Memory B cell (primary cell): ENCODE results near the gene DNM3.

Experiments used
- ATAC-seq: fragments of 150-1000 bp; cut with Tn5 transposase; 2 replicates; pipeline ENCODE4 v1.10.0; 2021; ENCODE audit warnings: low read depth, mild to moderate bottlenecking, moderate library complexity
- DNase-seq, 2 donors: peaks; one replicate each; pipeline ENCODE4 v3.0.0; 2022; ENCODE audit warnings: low spot score in 2 of 2
- H3K27ac Mint-ChIP-seq: one replicate; pipeline ENCODE4 v1.8.0; 2022; ENCODE audit warnings: mild to moderate bottlenecking, moderate library complexity, mixed read lengths
- H3K27me3 Mint-ChIP-seq: one replicate; pipeline ENCODE4 v1.8.0; 2022; ENCODE audit warnings: mixed read lengths
- H3K36me3 Mint-ChIP-seq: one replicate; pipeline ENCODE4 v1.8.0; 2022; ENCODE audit warnings: mild to moderate bottlenecking, mixed read lengths
- H3K4me1 Mint-ChIP-seq: one replicate; pipeline ENCODE4 v1.8.0; 2022; ENCODE audit warnings: mixed read lengths
- H3K4me3 Mint-ChIP-seq: one replicate; pipeline ENCODE4 v1.8.0; 2022; ENCODE audit warnings: mild to moderate bottlenecking, moderate library complexity, mixed read lengths
- H3K9me3 Mint-ChIP-seq: one replicate; pipeline ENCODE4 v1.8.0; 2022; ENCODE audit warnings: mixed read lengths

Gene DNM3

DNA sequence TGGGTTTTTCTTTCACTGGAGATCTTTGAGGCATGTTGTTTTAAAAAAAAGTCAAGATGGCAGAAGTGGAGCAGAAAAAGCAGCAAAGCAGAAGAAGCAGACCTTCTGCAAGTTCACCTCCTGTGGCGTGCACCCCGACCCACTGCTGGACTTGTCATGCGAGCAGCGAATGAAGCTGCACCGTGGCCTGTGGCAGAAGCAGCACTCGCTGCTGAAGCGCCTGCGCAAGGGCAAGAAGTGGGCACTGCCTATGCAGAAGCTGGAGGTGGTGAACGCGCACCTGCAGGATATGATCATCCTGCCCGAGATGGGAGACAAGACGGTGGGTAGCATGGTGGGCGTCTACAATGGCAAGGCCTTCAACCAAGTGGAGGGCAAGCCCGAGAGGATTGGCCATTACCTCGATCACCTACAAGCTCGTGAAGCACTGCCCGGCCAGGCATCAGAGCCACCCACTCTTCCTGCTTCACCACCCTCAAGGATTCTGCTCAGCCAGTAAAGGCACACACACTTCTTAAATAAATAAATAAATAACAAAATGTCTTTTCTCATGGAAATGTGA is 37.8 kb upstream of the DNM3 start:
- DNase-seq (no peak), ATAC-seq (no peak)
- Mint-ChIP-seq H3K27ac (no peak overlapping the region), H3K9me3 (peaks cover 2% of the 10 kb centered on the region), H3K4me1 (peaks cover 19% of the 10 kb centered on the region), H3K4me3 (no peak overlapping the region), H3K27me3 (no peaks in the 10 kb centered on the region), H3K36me3 (peaks cover under 1% of the 10 kb centered on the region)

DNA sequence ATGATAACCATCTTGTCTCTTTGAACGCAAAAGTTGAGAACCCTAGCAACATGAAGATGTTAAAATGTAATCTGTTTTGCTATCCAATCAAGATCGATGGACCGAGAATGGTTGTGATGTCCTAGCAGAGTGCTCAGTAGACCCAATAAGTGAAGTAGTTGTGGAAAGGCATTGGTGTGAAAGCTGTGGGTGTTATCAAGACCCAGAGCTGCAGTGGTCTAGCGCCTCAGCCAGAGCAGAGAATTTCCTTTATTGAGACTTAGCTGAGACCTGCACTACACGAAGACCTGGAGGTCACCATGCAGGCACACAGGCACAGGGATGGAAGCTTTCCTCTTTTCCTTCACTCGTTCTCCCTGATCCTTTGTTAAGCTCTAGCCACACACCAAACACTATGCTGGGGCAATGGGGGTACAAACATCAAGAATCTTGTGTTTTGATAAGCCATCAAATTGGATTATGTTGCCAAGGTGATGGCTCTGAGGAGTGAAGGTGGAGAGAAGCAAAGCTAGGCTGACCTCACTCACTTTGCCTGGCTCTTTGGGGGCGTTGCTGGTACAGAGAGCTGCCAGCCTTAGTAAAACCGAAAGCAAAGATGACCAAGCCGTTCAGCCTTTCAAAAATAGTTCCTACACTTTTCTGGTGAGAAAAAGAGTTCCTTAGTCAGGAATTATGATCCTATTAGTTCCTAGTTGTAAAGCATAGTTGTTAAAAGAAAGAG is 35.7 kb upstream of the DNM3 start:
- DNase-seq (no peak), ATAC-seq (peak; percentile 71)
- peak overlapping the region; percentile 29 for H3K27ac Mint-ChIP-seq
- peak overlapping the region; percentile 57 for H3K4me3 Mint-ChIP-seq
- peaks cover 2% of the 10 kb centered on the region for H3K9me3 Mint-ChIP-seq
- no peaks in the 10 kb centered on the region for H3K36me3 Mint-ChIP-seq
- peaks cover 19% of the 10 kb centered on the region for H3K4me1 Mint-ChIP-seq
- no peaks in the 10 kb centered on the region for H3K27me3 Mint-ChIP-seq

DNA sequence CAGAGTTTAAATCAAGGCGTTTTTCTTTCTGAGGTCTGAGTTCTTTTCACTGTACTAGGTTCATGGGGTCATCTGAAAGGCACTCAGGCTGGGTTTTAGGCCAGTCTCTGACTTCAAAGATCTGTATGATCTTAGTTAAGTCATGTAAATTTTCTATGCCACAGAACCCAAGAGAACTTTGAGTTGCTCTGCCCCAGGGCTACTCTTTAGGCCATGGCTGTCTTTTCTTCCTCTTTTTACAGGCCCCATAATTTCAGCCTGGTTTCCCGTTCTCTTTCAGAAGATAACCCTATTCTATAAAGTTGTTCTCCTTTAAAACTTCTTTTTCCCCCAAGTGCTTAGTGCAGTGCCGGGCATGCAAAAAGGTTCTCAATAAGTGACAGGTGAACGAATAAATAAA is 33.7 kb upstream of the DNM3 start:
- peaks cover 19% of the 10 kb centered on the region for H3K4me1 Mint-ChIP-seq
- no peaks in the 10 kb centered on the region for H3K27me3 Mint-ChIP-seq
- ATAC-seq = peak; percentile 77
- peak overlapping the region; percentile 28 for H3K27ac Mint-ChIP-seq
- no peak overlapping the region for H3K4me3 Mint-ChIP-seq
- H3K9me3 Mint-ChIP-seq = peaks cover 2% of the 10 kb centered on the region
- H3K36me3 Mint-ChIP-seq = peaks cover 2% of the 10 kb centered on the region
- DNase-seq = no peak

DNA sequence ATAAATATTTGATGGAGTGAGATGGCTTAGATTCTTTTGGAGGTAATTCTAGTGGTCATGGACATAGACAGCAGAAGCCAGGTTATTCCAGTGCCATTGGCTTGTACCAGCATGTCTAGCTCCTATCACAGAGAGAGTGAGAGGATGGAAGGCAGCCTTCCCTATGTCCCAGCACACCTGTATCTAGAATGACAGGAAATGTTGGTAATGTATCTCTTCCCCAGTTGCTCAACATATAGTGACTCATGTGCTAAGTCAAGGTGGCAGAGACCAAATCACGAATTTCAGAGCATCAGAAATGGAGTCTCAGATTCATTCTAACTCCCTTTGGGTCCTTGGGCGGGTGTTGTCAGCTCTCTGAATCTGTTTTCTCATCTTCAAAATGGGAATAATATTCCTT is 31.5 kb upstream of the DNM3 start:
- H3K4me3 Mint-ChIP-seq = no peak overlapping the region
- H3K36me3 Mint-ChIP-seq = peaks cover 5% of the 10 kb centered on the region
- no peaks in the 10 kb centered on the region for H3K27me3 Mint-ChIP-seq
- DNase-seq (no peak), ATAC-seq (no peak)
- no peak overlapping the region for H3K27ac Mint-ChIP-seq
- H3K4me1 Mint-ChIP-seq = peaks cover 19% of the 10 kb centered on the region
- H3K9me3 Mint-ChIP-seq = peaks cover 2% of the 10 kb centered on the region

DNA sequence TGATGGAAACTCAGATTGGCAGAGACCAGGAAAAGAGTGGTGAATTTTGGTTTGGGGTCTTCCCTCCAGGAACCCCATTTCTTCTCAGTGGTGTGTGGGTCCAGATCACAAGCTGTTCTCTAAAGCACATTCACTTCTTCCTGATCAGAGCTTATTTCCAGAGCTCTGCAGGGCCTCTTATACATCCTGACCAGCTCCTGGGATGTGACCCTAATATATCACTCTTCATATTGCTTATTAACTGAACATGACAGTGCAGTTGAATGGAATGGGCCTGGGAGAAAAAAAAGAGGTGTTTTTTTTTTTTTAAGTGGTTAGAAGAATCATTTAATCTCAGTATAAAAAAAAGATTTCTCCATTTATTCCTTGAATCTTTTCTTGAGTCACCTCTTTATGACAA is 29.6 kb upstream of the DNM3 start:
- no peaks in the 10 kb centered on the region for H3K27me3 Mint-ChIP-seq
- no peak overlapping the region for H3K27ac Mint-ChIP-seq
- peaks cover 9% of the 10 kb centered on the region for H3K4me1 Mint-ChIP-seq
- H3K36me3 Mint-ChIP-seq = peaks cover 9% of the 10 kb centered on the region
- ATAC-seq (no peak), DNase-seq (no peak)
- no peak overlapping the region for H3K4me3 Mint-ChIP-seq
- peaks cover under 1% of the 10 kb centered on the region for H3K9me3 Mint-ChIP-seq

DNA sequence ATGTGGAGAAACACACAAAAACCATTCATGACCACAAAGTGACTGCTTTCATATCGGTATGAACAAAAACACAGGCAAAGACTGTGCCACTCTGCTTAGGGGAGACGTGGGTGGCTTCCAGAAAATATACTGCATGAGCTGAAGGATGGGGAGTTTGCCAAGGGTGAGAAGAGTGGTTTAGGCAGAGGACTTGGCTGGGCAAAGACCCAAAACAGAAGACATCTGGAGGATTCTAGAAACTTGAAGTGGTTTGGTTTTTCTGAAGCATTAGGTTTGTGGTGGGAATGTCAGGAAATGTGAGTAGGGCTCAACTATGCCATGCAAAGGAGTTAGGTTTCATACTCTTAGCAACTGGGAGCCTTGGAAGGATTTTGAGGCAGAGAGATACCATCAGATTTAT is 26.6 kb upstream of the DNM3 start:
- no peaks in the 10 kb centered on the region for H3K4me1 Mint-ChIP-seq
- no peaks in the 10 kb centered on the region for H3K9me3 Mint-ChIP-seq
- peaks cover 12% of the 10 kb centered on the region for H3K36me3 Mint-ChIP-seq
- no peak overlapping the region for H3K27ac Mint-ChIP-seq
- no peak for ATAC-seq
- H3K27me3 Mint-ChIP-seq = no peaks in the 10 kb centered on the region
- DNase-seq = no peak
- H3K4me3 Mint-ChIP-seq = no peak overlapping the region

DNA sequence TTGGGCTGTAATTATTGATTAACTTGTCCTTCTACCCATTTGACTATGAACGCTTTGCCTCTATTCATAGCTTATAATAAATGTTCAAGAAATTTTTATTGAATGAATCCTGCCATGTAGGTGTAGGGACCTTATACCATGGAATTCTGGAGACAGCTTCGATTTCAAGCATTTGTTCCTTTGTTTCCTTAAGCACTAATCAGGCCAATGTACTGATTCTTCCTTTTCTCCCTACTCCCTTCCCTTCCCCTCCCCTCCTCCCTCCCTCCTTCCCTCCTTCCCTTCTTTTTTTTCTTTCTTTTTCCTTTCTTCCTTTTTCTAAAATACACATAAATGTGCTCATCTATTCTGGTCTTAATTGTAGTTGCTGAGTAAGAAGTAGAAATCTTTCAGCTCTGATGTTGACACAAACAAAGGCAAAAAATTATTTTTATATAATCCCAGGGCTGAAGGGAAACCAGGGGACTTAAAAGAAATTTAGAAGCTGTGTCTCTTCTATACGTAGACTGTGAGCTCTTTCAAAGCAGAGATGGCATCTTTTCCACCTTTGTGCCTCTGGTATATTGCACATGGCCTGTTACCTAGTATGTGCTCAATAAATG is 24.9 kb upstream of the DNM3 start:
- H3K4me3 Mint-ChIP-seq = no peak overlapping the region
- H3K4me1 Mint-ChIP-seq = no peaks in the 10 kb centered on the region
- H3K27me3 Mint-ChIP-seq = no peaks in the 10 kb centered on the region
- ATAC-seq = no peak
- H3K36me3 Mint-ChIP-seq = peaks cover 10% of the 10 kb centered on the region
- no peak for DNase-seq
- H3K27ac Mint-ChIP-seq = no peak overlapping the region
- H3K9me3 Mint-ChIP-seq = no peaks in the 10 kb centered on the region

DNA sequence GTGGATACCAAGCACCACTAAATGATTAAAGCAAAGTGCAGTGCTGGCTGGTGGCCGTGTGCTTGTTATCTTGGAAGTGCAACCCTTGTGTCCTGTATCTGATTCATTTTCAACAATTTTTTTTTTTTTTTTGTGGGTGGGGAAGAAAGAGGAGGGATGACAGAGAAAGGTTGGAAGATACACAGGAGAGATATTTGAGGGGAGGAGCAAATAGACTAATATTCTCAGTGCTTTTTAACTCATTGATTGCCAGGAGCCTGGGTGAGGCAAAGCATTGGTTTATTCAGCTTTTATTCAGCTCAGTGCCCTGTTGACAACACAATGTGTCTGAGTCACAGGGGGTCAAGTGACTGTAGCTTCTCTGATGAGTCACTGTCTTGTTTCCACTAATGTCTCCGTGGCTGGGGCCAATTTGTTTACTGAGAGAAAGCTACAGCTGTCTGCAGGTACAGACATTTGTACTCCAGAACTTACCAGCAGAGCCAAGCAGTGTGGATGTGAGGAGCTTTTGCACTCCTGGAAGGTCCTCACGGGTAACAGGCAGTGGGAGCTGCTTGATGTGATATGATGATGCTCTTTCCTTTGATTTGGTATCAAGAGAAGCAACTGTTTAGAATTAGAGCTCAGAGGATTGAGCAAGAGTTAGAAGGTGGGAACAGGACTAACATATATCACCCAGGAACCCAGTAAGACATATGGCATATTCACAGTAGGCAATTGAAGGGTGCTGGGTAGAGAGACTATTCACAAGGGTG is 23.6 kb upstream of the DNM3 start:
- Mint-ChIP-seq H3K4me1 (no peaks in the 10 kb centered on the region), H3K4me3 (no peak overlapping the region), H3K9me3 (no peaks in the 10 kb centered on the region), H3K27me3 (no peaks in the 10 kb centered on the region), H3K36me3 (peaks cover 10% of the 10 kb centered on the region), H3K27ac (no peak overlapping the region)
- ATAC-seq (no peak), DNase-seq (no peak)

DNA sequence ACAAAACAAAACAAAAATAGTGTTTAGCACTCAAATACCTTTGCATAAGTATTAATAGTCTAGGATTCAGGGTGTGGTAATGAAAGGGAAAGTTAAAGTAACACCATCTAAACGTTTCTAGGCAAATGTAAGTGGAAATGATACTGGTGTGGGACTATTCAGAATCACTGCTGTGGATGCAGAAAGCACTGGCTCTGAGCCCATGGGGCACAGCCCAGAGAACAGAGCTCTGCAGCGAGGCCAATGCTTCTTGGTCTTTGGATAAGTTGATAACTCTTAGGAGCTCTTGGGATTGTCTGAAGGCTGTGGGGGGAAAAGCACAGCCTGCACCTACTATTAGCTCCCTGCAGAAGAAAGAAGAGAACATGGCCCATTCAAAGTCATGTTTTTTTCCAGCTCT is 21.4 kb upstream of the DNM3 start:
- no peak overlapping the region for H3K27ac Mint-ChIP-seq
- no peak for DNase-seq
- H3K4me1 Mint-ChIP-seq = no peaks in the 10 kb centered on the region
- peaks cover 2% of the 10 kb centered on the region for H3K9me3 Mint-ChIP-seq
- peaks cover 9% of the 10 kb centered on the region for H3K36me3 Mint-ChIP-seq
- ATAC-seq = no peak
- H3K4me3 Mint-ChIP-seq = no peak overlapping the region
- H3K27me3 Mint-ChIP-seq = no peaks in the 10 kb centered on the region

DNA sequence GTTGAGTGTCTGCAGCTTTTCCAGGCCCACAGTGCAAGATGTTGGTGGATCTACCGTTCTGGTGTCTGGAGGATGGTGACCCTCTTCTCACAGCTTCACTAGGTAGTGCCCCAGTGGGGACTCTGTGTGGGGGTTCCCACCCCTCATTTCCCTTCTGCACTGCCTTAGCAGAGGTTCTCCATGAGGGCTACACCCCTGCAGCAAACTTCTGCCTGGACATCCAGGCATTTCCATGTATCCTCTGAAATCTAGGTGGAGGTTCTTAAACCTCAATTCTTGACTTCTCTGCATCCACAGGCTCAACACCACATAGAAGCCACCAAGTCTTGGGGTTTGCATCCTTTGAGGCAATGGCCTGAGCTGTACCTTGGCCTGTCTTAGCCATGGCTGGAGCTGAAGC is 14.3 kb upstream of the DNM3 start:
- H3K9me3 Mint-ChIP-seq = peaks cover 20% of the 10 kb centered on the region
- H3K27ac Mint-ChIP-seq = no peak overlapping the region
- no peak overlapping the region for H3K4me3 Mint-ChIP-seq
- H3K4me1 Mint-ChIP-seq = peaks cover 4% of the 10 kb centered on the region
- no peaks in the 10 kb centered on the region for H3K27me3 Mint-ChIP-seq
- peaks cover 25% of the 10 kb centered on the region for H3K36me3 Mint-ChIP-seq
- ATAC-seq (no peak), DNase-seq (no peak)

DNA sequence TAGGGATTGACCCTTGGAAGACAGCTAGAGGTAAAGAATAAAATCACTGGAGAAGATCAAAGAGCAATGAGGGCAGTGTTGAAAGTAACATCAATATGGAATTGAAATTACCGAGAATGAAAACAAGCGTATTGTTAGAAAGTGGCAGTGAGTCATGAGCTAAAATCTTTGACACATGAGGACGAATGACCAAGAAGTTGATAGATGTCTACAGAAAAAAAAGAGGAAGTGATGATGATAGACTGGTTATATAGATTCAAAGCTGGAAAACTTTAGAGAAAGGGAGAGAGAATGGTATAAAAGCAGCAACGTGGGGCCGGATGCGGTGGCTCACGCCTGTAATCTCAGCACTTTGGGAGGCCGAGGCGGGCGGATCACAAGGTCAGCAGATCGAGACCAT is 12.5 kb upstream of the DNM3 start:
- no peak overlapping the region for H3K4me3 Mint-ChIP-seq
- ATAC-seq (peak; percentile 31), DNase-seq (no peak)
- H3K27ac Mint-ChIP-seq = no peak overlapping the region
- peaks cover 4% of the 10 kb centered on the region for H3K4me1 Mint-ChIP-seq
- peaks cover 20% of the 10 kb centered on the region for H3K9me3 Mint-ChIP-seq
- peaks cover 25% of the 10 kb centered on the region for H3K36me3 Mint-ChIP-seq
- no peaks in the 10 kb centered on the region for H3K27me3 Mint-ChIP-seq

DNA sequence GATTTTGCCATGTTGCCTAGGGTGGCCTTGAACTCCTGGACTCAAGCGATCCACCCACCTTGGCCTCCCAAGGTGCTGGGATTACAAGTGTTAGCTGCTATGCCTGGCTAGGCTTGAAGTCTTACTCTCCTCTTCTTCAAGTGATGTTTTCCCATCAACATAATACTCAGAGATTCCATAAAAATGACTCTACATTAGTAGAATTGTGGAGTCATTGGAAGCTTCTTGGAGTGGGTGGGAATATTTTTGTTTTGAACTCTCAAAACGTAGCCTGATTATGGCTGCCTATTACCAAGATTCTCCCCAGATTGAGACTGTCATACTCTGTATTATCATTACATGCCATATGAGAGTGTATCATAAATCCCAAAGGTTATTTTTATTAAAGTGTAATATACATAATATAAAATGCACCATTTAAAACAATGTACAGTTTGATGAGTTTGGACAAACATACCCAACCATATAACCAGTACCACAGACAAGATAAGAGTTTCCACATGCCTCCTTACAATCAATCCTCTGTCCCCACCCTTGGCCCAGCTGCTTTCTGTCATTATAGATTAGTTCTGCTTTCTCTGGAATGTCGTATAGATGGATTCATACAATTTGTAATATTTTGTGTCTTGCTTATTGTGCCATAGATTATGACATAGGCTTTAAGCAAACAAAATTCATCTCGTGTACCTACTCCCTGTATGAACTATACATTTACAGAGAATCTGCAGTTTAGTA is 8.0 kb upstream of the DNM3 start:
- H3K4me1 Mint-ChIP-seq = peaks cover 4% of the 10 kb centered on the region
- ATAC-seq (no peak), DNase-seq (no peak)
- H3K36me3 Mint-ChIP-seq = peaks cover 8% of the 10 kb centered on the region
- no peak overlapping the region for H3K4me3 Mint-ChIP-seq
- no peak overlapping the region for H3K27ac Mint-ChIP-seq
- H3K27me3 Mint-ChIP-seq = no peaks in the 10 kb centered on the region
- H3K9me3 Mint-ChIP-seq = peaks cover 6% of the 10 kb centered on the region

DNA sequence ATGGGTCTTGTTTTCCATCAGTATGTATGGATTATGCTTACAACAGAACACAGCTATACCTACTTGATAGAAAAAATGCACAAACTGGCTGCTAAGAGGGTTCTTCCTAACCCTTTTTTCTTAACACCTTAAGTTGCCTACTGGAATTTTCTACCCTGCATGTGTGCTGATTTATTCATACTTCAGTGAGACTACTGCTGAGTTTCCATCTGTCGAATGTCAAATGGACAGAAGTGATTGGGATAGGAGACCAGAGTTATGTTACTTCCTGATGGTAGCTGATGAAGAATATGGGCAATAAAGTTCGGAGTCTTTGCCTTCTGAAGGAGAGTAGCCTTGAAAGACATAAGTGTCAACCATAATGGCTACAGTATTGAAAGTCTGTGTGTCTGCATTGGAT is 6.5 kb upstream of the DNM3 start:
- H3K36me3 Mint-ChIP-seq = peaks cover 1% of the 10 kb centered on the region
- ATAC-seq = no peak
- no peak overlapping the region for H3K4me3 Mint-ChIP-seq
- H3K9me3 Mint-ChIP-seq = no peaks in the 10 kb centered on the region
- H3K27me3 Mint-ChIP-seq = no peaks in the 10 kb centered on the region
- H3K27ac Mint-ChIP-seq = no peak overlapping the region
- H3K4me1 Mint-ChIP-seq = no peaks in the 10 kb centered on the region
- DNase-seq = no peak

DNA sequence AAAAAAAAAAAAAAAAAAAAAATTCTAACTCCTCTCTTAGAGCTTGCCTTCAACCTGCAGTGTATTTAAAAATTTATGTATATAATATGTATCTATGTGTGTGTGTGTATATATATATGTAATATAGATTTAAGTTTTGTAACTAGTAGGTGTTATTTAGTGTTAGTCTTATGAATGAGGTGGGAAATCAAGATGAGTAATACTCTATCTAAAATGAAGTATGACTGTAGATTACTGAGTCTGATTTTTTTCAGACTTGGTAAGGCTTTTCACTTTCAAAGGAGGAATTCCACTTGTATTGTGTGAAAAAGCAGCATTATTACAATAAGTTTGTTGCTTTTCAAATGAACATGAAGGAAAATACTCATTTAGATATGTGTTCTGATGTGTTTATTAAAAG is 5.4 kb upstream of the DNM3 start:
- Mint-ChIP-seq H3K4me1 (peaks cover 4% of the 10 kb centered on the region), H3K27ac (no peak overlapping the region), H3K36me3 (peaks cover 1% of the 10 kb centered on the region), H3K4me3 (no peak overlapping the region), H3K9me3 (no peaks in the 10 kb centered on the region), H3K27me3 (no peaks in the 10 kb centered on the region)
- DNase-seq = no peak
- no peak for ATAC-seq
